Transverse colon (tissue), 4 donors: ENCODE measurements around the gene HLA-DRA. TPM values are rescaled to one million over a fixed set of nuclear protein-coding genes. Genes with fewer than 3 reads are reported as not detected.

ENCODE experiments used
- DNase-seq: peaks from one replicate; pipeline ENCODE4 v3.0.0-alpha.2; 2019
- H3K27ac ChIP-seq, 4 donors: fragments of 200-600 bp; sonication (generic); 2 replicates each; pipeline ENCODE4 v1.5.1; 2016 to 2018; ENCODE audit warnings: inconsistent platforms in 4 of 4
- H3K27me3 ChIP-seq: fragments of 200-600 bp; sonication (generic); 2 replicates; pipeline ENCODE4 v1.5.1; 2017; ENCODE audit warnings: inconsistent platforms
- H3K36me3 ChIP-seq, 4 donors: fragments of 200-600 bp; sonication (generic); 2 replicates each; pipeline ENCODE4 v1.5.1; 2017 to 2019; ENCODE audit warnings: inconsistent platforms in 4 of 4
- H3K4me1 ChIP-seq, 4 donors: fragments of 200-600 bp; sonication (generic); 2 replicates each; pipeline ENCODE4 v1.5.1; 2017 to 2020; ENCODE audit warnings: inconsistent platforms in 4 of 4
- H3K4me3 ChIP-seq, 4 donors: fragments of 200-600 bp; sonication (generic); 1 replicate in 1 of 4; 2 replicates in 3 of 4; pipeline versions ENCODE4 v1.5.1 to v1.6.1; 2017 to 2019; ENCODE audit warnings: inconsistent platforms in 4 of 4
- H3K9me3 ChIP-seq, 2 donors: fragments of 200-600 bp; sonication (generic); 2 replicates each; pipeline ENCODE4 v1.5.1; 2017 to 2019; ENCODE audit warnings: inconsistent platforms in 2 of 2
- EP300 ChIP-seq: sonication (generic); formaldehyde crosslinking; IDR thresholded peaks from one replicate; pipeline ENCODE4 v1.6.1; 2017; ENCODE audit warnings: antibody characterized with exemption, low read depth
- POLR2A ChIP-seq: fragments of 450-650 bp; IDR thresholded peaks from one replicate; pipeline ENCODE4 v1.6.1; 2016; ENCODE audit warnings: antibody characterized with exemption, mild to moderate bottlenecking, moderate library complexity
- POLR2AphosphoS5 ChIP-seq, 3 donors: sonication (generic); formaldehyde crosslinking; IDR thresholded peaks; one replicate each; pipeline ENCODE4 v1.6.1; 2016; ENCODE audit warnings: antibody characterized with exemption in 3 of 3
- WGBS, 2 donors: methylation state at CpG; one replicate each; pipeline ENCODE4 v1.1.5; 2018; ENCODE audit warnings: low coverage in 1 of 2; 5-methylcytosine and 5-hydroxymethylcytosine counted together
- in situ Hi-C, 4 donors: fragments of 200-750 bp; cut with MboI; loops; one replicate each; pipeline versions ENCODE4 v1.15.0 to v1.15.1; 2017; ENCODE audit warnings: low sequenced_read_pairs in 3 of 4, low pct_ligation_motif_present in 1 of 4, low pct_unique_long_range_greater_than_20kb in 1 of 4
- intact Hi-C: fragments of 100-400 bp; cut with DNase I; formaldehyde crosslinking; loops from one replicate; pipeline ENCODE4 v1.15.1; 2023; ENCODE audit warnings: low total_unique reads
- total RNA-seq, 4 donors: library from RNA; depleted of rRNA; stranded (reverse); fragments of >200 nt; gene quantifications; one replicate each; pipeline ENCODE4 v1.1.0, GENCODE V29; 2016
- TF ChIP-seq, protein P1 (sequence below), 5 experiments: fragments of 200-600 bp in 3 of 5; fragments of 450-650 bp in 2 of 5; sonication (generic) in 3 of 5; IDR thresholded peaks; 1 replicate in 2 of 5; 2 replicates in 3 of 5; pipeline ENCODE4 v1.5.1; 2016 to 2017; ENCODE audit warnings: antibody characterized with exemption in 5 of 5, inconsistent platforms in 3 of 5, mild to moderate bottlenecking in 2 of 5, moderate library complexity in 1 of 5

HLA-DRA gene
- total RNA-seq, result 100 to 1,000 TPM in 2 of 4 donors, 10 to 100 TPM in 2; 37.0 to 202 (median 132) TPM

DNA sequence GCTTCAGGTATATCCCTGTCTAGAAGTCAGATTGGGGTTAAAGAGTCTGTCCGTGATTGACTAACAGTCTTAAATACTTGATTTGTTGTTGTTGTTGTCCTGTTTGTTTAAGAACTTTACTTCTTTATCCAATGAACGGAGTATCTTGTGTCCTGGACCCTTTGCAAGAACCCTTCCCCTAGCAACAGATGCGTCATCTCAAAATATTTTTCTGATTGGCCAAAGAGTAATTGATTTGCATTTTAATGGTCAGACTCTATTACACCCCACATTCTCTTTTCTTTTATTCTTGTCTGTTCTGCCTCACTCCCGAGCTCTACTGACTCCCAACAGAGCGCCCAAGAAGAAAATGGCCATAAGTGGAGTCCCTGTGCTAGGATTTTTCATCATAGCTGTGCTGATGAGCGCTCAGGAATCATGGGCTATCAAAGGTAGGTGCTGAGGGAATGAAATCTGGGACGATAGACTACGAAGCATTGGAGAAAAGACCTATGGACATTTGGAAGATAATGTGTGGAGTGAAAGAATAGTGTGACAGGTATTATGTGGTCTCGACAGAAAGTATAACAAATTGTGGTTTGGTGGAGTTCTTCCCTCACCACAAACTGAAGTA, at the start of gene HLA-DRA:
Gene HLA-DRA, plus strand, starts transcription at position 286 of the 613 bp plus-strand sequence. Its CDS starts 64 bp downstream, at position 350.
- peak within 1 kb of the TSS; percentile 5 to 45 (median 12) for H3K4me3 ChIP-seq
- TF ChIP-seq POLR2AphosphoS5 (IDR thresholded peaks at IDR 0.05), result peak; percentile 14 to 73 (median 66)
- peak; percentile 61 for TF ChIP-seq POLR2A
- TF ChIP-seq, protein P1, sequence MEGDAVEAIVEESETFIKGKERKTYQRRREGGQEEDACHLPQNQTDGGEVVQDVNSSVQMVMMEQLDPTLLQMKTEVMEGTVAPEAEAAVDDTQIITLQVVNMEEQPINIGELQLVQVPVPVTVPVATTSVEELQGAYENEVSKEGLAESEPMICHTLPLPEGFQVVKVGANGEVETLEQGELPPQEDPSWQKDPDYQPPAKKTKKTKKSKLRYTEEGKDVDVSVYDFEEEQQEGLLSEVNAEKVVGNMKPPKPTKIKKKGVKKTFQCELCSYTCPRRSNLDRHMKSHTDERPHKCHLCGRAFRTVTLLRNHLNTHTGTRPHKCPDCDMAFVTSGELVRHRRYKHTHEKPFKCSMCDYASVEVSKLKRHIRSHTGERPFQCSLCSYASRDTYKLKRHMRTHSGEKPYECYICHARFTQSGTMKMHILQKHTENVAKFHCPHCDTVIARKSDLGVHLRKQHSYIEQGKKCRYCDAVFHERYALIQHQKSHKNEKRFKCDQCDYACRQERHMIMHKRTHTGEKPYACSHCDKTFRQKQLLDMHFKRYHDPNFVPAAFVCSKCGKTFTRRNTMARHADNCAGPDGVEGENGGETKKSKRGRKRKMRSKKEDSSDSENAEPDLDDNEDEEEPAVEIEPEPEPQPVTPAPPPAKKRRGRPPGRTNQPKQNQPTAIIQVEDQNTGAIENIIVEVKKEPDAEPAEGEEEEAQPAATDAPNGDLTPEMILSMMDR (IDR thresholded peaks at IDR 0.05), result no peak
- no peak for TF ChIP-seq EP300
- in situ Hi-C loops, result no loop called here
- peak within 1 kb of the TSS; percentile 30 to 70 (median 44) for H3K27ac ChIP-seq
- H3K4me1 ChIP-seq, result no peaks in the 10 kb centered on the region
- no peaks in the 10 kb centered on the region for H3K36me3 ChIP-seq
- intact Hi-C loops, result no loop called here
- 11 to 18% methylated on average over 8 to 9 of the region's 9 CpGs for WGBS, 2 donors
- no peaks in the 10 kb centered on the region for H3K9me3 ChIP-seq
- DNase-seq, result no peak
- peaks cover 5% of the 10 kb centered on the region for H3K27me3 ChIP-seq

DNA sequence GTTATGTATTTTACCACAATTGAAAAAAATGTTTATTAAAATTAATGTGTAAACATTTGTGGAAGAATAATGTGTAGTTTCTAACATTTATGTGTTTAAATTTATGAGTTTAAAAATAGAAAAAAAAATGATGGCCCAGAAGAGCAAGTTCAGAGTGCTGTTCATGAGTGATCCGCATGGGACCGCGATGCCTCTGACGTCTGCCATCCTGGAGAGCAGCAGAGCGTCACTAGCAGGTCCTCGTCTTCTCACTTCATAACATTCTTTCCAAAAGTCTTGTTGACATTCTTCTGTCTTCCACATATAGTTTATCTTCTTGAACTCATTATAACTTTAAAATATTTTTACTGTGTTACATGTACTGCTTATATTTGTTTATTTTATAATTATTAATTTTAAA, 48.2 kb upstream of the HLA-DRA start:
- DNase-seq, result no peak
- intact Hi-C loops (no loop called here), in situ Hi-C loops (no loop called here)
- H3K36me3 ChIP-seq, result no peaks in the 10 kb centered on the region
- no peaks in the 10 kb centered on the region for H3K27me3 ChIP-seq
- whole genome bisulfite sequencing, 2 donors, result 86 to 91% methylated on average over 6 of the region's 6 CpGs
- H3K4me1 ChIP-seq, result no peaks in the 10 kb centered on the region
- TF ChIP-seq, protein P1 (IDR thresholded peaks at IDR 0.05), result no peak
- TF ChIP-seq POLR2A (no peak), POLR2AphosphoS5 (IDR thresholded peaks at IDR 0.05) (no peak), EP300 (no peak)
- no peaks in the 10 kb centered on the region for H3K9me3 ChIP-seq
- no peak overlapping the region for H3K4me3 ChIP-seq
- no peak overlapping the region for H3K27ac ChIP-seq

DNA sequence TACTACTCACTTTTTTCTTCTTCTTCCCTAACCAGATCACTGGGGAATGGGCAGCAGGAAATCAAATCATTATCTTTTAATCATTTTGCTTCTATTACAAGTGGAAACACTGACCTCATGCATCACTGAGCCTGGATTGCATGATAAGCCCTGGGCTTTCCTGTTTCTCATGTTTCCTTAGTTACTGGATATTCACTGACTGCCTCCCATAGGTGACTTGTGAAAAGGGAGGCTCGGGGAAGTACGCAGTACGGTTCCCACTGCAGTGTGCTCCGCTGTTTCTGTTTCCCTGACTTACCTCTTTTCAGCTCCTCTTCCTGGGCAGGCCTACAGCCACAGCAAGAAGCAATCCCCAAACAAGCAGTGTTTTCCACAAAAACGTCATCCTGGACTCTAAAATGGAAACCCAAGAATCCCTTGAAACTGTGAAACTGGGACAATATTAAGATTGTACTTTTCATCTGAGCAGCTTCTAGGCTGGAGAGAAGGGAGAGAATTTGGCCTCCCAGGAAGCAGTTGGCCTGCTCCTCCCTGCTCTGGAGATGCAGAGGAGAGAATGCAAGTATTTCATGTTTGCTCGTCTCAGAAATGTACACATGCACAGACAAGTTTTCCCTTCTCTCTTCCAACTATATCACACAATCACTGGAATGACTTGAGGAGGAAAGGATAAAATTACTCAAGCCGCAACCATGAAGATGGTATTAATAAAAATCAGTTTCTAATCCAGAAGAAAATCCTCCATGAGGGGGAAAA, 45.8 kb upstream of the HLA-DRA start:
- DNase-seq, result no peak
- in situ Hi-C loops, result no loop called here

DNA sequence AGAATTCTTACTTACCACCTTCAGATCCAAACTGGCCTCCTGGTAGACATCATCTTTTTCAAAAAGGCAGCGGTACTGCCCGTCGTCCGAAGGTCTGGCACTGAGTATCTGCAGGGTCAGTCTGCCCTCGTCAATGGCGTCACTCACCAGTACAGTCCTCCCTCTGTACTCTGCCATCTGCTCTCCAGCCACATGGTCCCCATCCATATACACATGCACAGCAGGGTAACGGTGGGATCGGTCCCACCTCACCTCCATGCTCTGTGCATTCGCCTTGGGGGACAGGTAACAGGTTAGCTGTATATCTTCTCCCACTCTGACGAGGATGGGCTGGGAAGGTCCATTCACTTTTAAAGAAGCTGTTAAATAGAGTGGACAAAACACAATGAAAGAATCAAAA, 43.7 kb upstream of the HLA-DRA start:
- Histone ChIP-seq H3K27me3 (peaks cover 4% of the 10 kb centered on the region), H3K9me3 (no peaks in the 10 kb centered on the region), H3K36me3 (no peaks in the 10 kb centered on the region), H3K4me3 (no peak overlapping the region), H3K4me1 (no peaks in the 10 kb centered on the region), H3K27ac (no peak overlapping the region)
- 96% methylated on average over 4 to 10 of the region's 10 CpGs for WGBS, 2 donors
- intact Hi-C loops (no loop called here), in situ Hi-C loops (no loop called here)
- DNase-seq, result no peak
- TF ChIP-seq EP300 (no peak), POLR2A (no peak), POLR2AphosphoS5 (IDR thresholded peaks at IDR 0.05) (no peak)
- TF ChIP-seq, protein P1 (IDR thresholded peaks at IDR 0.05), result no peak

More for the DNA sequence above, 45.8 kb upstream of the HLA-DRA start:
- 66 to 89% methylated on average over 7 of the region's 7 CpGs for WGBS, 2 donors
- Histone ChIP-seq H3K4me1 (no peaks in the 10 kb centered on the region), H3K27me3 (peaks cover 4% of the 10 kb centered on the region), H3K27ac (no peak overlapping the region), H3K9me3 (no peaks in the 10 kb centered on the region), H3K4me3 (no peak overlapping the region), H3K36me3 (no peaks in the 10 kb centered on the region)
- intact Hi-C loops, result no loop called here
- TF ChIP-seq EP300, result no peak
- TF ChIP-seq POLR2AphosphoS5 (IDR thresholded peaks at IDR 0.05), result no peak
- no peak for TF ChIP-seq POLR2A
- TF ChIP-seq, protein P1 (IDR thresholded peaks at IDR 0.05), result no peak
